ENCODE data around the gene NOS1AP. TPM values are rescaled to one million over a fixed set of nuclear protein-coding genes. Genes with fewer than 3 reads are reported as not detected.

Gene NOS1AP
- total RNA-seq, 4 donors from 2014 or later, result 1.9 to 5.4 (median 3.1) TPM

GRCh38 chr1:162157469-162157868 is 88.0 kb downstream of the NOS1AP start:
- ATAC-seq (ENCODE audit: low FRiP score) (no peak), DNase-seq (ENCODE audit: low spot score) (no peak)
- TF ChIP-seq CTCF (IDR thresholded peaks at IDR 0.05), result no peak

- DNase-seq (ENCODE audit: low spot score) (no peak), ATAC-seq (ENCODE audit: low FRiP score) (no peak)
- TF ChIP-seq CTCF (IDR thresholded peaks at IDR 0.05), result no peak
Measured at GRCh38 chr1:162158624-162159271, 89.3 kb downstream of the NOS1AP start.

- DNase-seq (ENCODE audit: low spot score), result no peak
- no peak for ATAC-seq (ENCODE audit: low FRiP score)
- no peak for TF ChIP-seq CTCF (IDR thresholded peaks at IDR 0.05)
Measured at GRCh38 chr1:162159515-162159914, 90.0 kb downstream of the NOS1AP start.

GRCh38 chr1:162161916-162162550 is 92.5 kb downstream of the NOS1AP start:
- no peak for ATAC-seq (ENCODE audit: low FRiP score)
- TF ChIP-seq CTCF (IDR thresholded peaks at IDR 0.05), result no peak
- DNase-seq (ENCODE audit: low spot score), result no peak

GRCh38 chr1:162165528-162165927 is 96.0 kb downstream of the NOS1AP start:
- no peak for DNase-seq (ENCODE audit: low spot score)
- no peak for TF ChIP-seq CTCF (IDR thresholded peaks at IDR 0.05)

GRCh38 chr1:162166917-162167615 is 97.6 kb downstream of the NOS1AP start:
- ATAC-seq (ENCODE audit: low FRiP score) (no peak), DNase-seq (ENCODE audit: low spot score) (no peak)
- no peak for TF ChIP-seq CTCF (IDR thresholded peaks at IDR 0.05)

More at GRCh38 chr1:162165528-162165927, 96.0 kb downstream of the NOS1AP start:
- no peak for ATAC-seq (ENCODE audit: low FRiP score)
